DND-41 (cell line): ENCODE data around the gene RAE1.

Source experiments
- CTCF ChIP-seq: IDR thresholded peaks from 2 replicates; pipeline ENCODE4 v1.5.1; 2012; ENCODE audit warnings: borderline replicate concordance, low read length, moderate library complexity, mild to moderate bottlenecking; ENCODE audit not compliant: poor library complexity, severe bottlenecking; ENCODE audit errors: extremely low read depth
- EZH2 ChIP-seq: IDR thresholded peaks from 3 replicates; pipeline ENCODE4 v1.6.1; 2012; ENCODE audit warnings: borderline replicate concordance, low read depth, mild to moderate bottlenecking, moderate library complexity, low read length, inconsistent platforms; ENCODE audit not compliant: severe bottlenecking

- TF ChIP-seq CTCF (no peak), EZH2 (no peak)
These were observed 61.4 kb downstream of the RAE1 start for GRCh38 chr20:57412347-57413029.
